ENCODE measurements around the gene ZNF586. TPM values are rescaled to one million over a fixed set of nuclear protein-coding genes. Genes with fewer than 3 reads are reported as not detected.

The ZNF586 gene
- total and polyA plus RNA-seq, 4 donors: 2.3 to 11.8 (median 6.7) TPM

DNA sequence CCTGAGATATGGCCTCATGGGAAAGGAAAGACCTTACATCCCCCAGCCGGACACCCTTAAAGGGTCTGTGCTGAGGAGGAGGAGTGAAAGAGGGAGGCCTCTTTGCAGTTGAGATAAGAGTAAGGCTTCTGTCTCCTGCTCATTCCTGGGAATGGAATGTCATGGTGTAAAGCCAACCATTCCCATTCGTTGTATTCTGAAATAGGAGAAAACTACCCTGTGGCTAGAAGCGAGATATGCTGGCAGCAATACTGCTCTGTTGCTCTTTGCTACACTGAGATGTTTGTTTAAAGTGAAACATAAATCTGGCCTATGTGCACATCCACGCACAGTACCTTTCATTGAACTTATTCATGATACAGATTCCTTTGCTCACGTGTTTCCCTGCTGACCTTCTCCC is 59.8 kb downstream of the ZNF586 start:
- Histone ChIP-seq H3K4me3 (ENCODE audit: low read depth in 1 of 3, low read length in 3 of 3) (no peak overlapping the region), H3K27ac (ENCODE audit: low read depth in 1 of 2, low read length in 2 of 2) (no peak overlapping the region), H3K36me3 (ENCODE audit: control insufficient read depth in 4 of 4, insufficient read depth in 3 of 4, low read depth in 1 of 4, low read length in 3 of 4) (no peaks in the 10 kb centered on the region), H3K4me1 (ENCODE audit: control insufficient read depth in 4 of 4, insufficient read depth in 4 of 4, low read length in 3 of 4) (peaks cover 0 to 3% (median 1%) of the 10 kb centered on the region in 4 donors), H3K9ac (ENCODE audit: low read depth in 1 of 2, low read length in 2 of 2) (no peak overlapping the region), H3K9me3 (ENCODE audit: control insufficient read depth in 4 of 4, low read length in 3 of 4) (no peaks in the 10 kb centered on the region), H3K27me3 (ENCODE audit: control insufficient read depth in 4 of 4, insufficient read depth in 4 of 4, low read length in 3 of 4) (no peaks in the 10 kb centered on the region)
- WGBS: 60% methylated on average over 5 of the region's 5 CpGs
- DNase-seq (ENCODE audit: low spot score): no peak
- TF ChIP-seq NR2F2 (IDR thresholded peaks at IDR 0.05) (no peak), FOXA1 (IDR thresholded peaks at IDR 0.05) (no peak), FOXA2 (IDR thresholded peaks at IDR 0.05) (no peak), HNF4A (conservative IDR thresholded peaks at IDR 0.05) (no peak), SP1 (IDR thresholded peaks at IDR 0.05) (no peak), HNF4G (IDR thresholded peaks at IDR 0.05) (no peak), JUND (IDR thresholded peaks at IDR 0.05) (no peak), YY1 (IDR thresholded peaks at IDR 0.05) (no peak), GABPA (IDR thresholded peaks at IDR 0.05 in 1 of 2, conservative IDR thresholded peaks at IDR 0.05 in 1 of 2) (no peak)
- TF ChIP-seq, protein P1, sequence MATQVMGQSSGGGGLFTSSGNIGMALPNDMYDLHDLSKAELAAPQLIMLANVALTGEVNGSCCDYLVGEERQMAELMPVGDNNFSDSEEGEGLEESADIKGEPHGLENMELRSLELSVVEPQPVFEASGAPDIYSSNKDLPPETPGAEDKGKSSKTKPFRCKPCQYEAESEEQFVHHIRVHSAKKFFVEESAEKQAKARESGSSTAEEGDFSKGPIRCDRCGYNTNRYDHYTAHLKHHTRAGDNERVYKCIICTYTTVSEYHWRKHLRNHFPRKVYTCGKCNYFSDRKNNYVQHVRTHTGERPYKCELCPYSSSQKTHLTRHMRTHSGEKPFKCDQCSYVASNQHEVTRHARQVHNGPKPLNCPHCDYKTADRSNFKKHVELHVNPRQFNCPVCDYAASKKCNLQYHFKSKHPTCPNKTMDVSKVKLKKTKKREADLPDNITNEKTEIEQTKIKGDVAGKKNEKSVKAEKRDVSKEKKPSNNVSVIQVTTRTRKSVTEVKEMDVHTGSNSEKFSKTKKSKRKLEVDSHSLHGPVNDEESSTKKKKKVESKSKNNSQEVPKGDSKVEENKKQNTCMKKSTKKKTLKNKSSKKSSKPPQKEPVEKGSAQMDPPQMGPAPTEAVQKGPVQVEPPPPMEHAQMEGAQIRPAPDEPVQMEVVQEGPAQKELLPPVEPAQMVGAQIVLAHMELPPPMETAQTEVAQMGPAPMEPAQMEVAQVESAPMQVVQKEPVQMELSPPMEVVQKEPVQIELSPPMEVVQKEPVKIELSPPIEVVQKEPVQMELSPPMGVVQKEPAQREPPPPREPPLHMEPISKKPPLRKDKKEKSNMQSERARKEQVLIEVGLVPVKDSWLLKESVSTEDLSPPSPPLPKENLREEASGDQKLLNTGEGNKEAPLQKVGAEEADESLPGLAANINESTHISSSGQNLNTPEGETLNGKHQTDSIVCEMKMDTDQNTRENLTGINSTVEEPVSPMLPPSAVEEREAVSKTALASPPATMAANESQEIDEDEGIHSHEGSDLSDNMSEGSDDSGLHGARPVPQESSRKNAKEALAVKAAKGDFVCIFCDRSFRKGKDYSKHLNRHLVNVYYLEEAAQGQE (IDR thresholded peaks at IDR 0.05): no peak
- TF ChIP-seq, protein P2, sequence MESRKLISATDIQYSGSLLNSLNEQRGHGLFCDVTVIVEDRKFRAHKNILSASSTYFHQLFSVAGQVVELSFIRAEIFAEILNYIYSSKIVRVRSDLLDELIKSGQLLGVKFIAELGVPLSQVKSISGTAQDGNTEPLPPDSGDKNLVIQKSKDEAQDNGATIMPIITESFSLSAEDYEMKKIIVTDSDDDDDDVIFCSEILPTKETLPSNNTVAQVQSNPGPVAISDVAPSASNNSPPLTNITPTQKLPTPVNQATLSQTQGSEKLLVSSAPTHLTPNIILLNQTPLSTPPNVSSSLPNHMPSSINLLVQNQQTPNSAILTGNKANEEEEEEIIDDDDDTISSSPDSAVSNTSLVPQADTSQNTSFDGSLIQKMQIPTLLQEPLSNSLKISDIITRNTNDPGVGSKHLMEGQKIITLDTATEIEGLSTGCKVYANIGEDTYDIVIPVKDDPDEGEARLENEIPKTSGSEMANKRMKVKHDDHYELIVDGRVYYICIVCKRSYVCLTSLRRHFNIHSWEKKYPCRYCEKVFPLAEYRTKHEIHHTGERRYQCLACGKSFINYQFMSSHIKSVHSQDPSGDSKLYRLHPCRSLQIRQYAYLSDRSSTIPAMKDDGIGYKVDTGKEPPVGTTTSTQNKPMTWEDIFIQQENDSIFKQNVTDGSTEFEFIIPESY (IDR thresholded peaks at IDR 0.05): no peak
- TF ChIP-seq, protein P3, sequence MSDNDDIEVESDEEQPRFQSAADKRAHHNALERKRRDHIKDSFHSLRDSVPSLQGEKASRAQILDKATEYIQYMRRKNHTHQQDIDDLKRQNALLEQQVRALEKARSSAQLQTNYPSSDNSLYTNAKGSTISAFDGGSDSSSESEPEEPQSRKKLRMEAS (IDR thresholded peaks at IDR 0.05): no peak
- TF ChIP-seq, protein P4, sequence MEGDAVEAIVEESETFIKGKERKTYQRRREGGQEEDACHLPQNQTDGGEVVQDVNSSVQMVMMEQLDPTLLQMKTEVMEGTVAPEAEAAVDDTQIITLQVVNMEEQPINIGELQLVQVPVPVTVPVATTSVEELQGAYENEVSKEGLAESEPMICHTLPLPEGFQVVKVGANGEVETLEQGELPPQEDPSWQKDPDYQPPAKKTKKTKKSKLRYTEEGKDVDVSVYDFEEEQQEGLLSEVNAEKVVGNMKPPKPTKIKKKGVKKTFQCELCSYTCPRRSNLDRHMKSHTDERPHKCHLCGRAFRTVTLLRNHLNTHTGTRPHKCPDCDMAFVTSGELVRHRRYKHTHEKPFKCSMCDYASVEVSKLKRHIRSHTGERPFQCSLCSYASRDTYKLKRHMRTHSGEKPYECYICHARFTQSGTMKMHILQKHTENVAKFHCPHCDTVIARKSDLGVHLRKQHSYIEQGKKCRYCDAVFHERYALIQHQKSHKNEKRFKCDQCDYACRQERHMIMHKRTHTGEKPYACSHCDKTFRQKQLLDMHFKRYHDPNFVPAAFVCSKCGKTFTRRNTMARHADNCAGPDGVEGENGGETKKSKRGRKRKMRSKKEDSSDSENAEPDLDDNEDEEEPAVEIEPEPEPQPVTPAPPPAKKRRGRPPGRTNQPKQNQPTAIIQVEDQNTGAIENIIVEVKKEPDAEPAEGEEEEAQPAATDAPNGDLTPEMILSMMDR (IDR thresholded peaks at IDR 0.05; ENCODE audit: low read depth, low read length, missing input control): no peak

DNA sequence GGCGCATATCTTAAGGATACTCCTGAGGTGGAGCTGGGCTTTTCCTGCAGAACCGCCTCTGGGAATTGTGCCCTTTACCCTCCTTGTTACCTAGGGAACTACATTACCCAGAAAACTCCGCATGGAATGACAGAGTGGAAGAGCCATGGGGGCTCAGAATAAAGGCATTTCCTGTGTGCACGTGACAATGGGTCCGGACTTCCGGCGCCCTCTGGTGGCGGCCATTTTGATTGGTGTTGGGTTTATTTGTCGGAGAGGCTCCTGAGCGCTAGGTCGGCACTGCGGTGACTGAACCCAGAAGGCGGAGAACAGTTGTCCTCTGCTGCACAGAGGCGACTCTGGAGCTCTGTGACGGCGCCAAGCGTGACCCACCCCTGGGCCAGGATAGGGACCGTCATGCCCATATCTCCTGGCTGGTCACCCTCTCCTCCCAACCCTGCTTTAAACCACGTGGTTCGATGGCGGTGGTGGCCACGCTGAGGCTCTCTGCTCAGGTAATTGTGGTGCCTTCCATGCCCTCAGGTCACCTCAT is 60.7 kb downstream of the ZNF586 start, which contains the start of gene ZNF587B:
TSS of gene ZNF587B (plus strand) at position 229 of the 532 bp plus-strand sequence. CDS start at position 459, 230 bp downstream.
- no peaks in the 10 kb centered on the region for H3K27me3 ChIP-seq (ENCODE audit: control insufficient read depth in 4 of 4, insufficient read depth in 4 of 4, low read length in 3 of 4)
- TF ChIP-seq NR2F2 (IDR thresholded peaks at IDR 0.05) (peak; percentile 76), RXRA (IDR thresholded peaks at IDR 0.05) (peak; percentile 49 to 88), RAD21 (IDR thresholded peaks at IDR 0.05) (peak; percentile 48 to 58), HNF4G (IDR thresholded peaks at IDR 0.05) (no peak), EGR1 (IDR thresholded peaks at IDR 0.05; ENCODE audit: low read depth in 2 of 2) (no peak), TAF1 (conservative IDR thresholded peaks at IDR 0.05) (no peak), SP1 (IDR thresholded peaks at IDR 0.05) (peak; percentile 38), GABPA (IDR thresholded peaks at IDR 0.05 in 1 of 2, conservative IDR thresholded peaks at IDR 0.05 in 1 of 2) (peak; percentile 87 to 90), HNF4A (conservative IDR thresholded peaks at IDR 0.05) (peak in 1 of 2 donors; percentile 31), YY1 (IDR thresholded peaks at IDR 0.05) (peak; percentile 98), JUND (IDR thresholded peaks at IDR 0.05) (peak in 1 of 2 donors; percentile 15)
- TF ChIP-seq, protein P4 (IDR thresholded peaks at IDR 0.05; ENCODE audit: low read depth, low read length, missing input control): peak; percentile 30
- H3K4me1 ChIP-seq (ENCODE audit: control insufficient read depth in 4 of 4, insufficient read depth in 4 of 4, low read length in 3 of 4): peaks cover 0 to 3% (median 1%) of the 10 kb centered on the region in 4 donors
- H3K36me3 ChIP-seq (ENCODE audit: control insufficient read depth in 4 of 4, insufficient read depth in 3 of 4, low read depth in 1 of 4, low read length in 3 of 4): no peaks in the 10 kb centered on the region
- H3K9me3 ChIP-seq (ENCODE audit: control insufficient read depth in 4 of 4, low read length in 3 of 4): no peaks in the 10 kb centered on the region
- peak within 1 kb of the TSS in 2 of 3 donors; percentile 39 to 63 for H3K4me3 ChIP-seq (ENCODE audit: low read depth in 1 of 3, low read length in 3 of 3)
- DNase-seq (ENCODE audit: low spot score): peak; percentile 82
- peak within 1 kb of the TSS in 1 of 2 donors; percentile 22 for H3K9ac ChIP-seq (ENCODE audit: low read depth in 1 of 2, low read length in 2 of 2)
- peak within 1 kb of the TSS; percentile 40 to 79 for H3K27ac ChIP-seq (ENCODE audit: low read depth in 1 of 2, low read length in 2 of 2)
- WGBS: 36% methylated on average over 22 of the region's 22 CpGs

Measured in liver (tissue), 9 donors.